ENCODE results near the gene KLHL41.
"Not testable (repeated sequence)": the region's sequence is repeated elsewhere in the genome, so short reads cannot be mapped to it uniquely, and the experiment has no call there.

DNA sequence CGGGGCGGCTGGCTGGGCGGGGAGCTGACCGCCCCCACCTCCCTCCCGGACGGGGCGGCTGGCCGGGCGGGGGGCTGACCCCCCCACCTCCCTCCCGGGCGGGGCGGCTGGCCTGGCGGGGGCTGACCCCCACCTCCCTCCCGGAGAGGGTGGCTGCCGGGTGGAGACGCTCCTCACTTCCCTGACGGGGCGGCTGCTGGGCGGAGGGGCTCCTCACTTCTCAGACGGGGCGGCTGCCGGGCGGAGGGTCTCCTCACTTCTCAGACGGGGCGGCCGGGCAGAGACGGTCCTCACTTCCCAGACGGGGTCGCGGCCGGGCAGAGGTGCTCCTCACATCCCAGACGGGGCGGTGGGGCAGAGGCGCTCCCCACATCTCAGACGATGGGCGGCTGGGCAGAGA lies 65.8 kb downstream of the KLHL41 start:
- TF ChIP-seq, protein P1, sequence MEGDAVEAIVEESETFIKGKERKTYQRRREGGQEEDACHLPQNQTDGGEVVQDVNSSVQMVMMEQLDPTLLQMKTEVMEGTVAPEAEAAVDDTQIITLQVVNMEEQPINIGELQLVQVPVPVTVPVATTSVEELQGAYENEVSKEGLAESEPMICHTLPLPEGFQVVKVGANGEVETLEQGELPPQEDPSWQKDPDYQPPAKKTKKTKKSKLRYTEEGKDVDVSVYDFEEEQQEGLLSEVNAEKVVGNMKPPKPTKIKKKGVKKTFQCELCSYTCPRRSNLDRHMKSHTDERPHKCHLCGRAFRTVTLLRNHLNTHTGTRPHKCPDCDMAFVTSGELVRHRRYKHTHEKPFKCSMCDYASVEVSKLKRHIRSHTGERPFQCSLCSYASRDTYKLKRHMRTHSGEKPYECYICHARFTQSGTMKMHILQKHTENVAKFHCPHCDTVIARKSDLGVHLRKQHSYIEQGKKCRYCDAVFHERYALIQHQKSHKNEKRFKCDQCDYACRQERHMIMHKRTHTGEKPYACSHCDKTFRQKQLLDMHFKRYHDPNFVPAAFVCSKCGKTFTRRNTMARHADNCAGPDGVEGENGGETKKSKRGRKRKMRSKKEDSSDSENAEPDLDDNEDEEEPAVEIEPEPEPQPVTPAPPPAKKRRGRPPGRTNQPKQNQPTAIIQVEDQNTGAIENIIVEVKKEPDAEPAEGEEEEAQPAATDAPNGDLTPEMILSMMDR (IDR thresholded peaks at IDR 0.05): not testable (repeated sequence)
- not testable (repeated sequence) for TF ChIP-seq EP300, POLR2AphosphoS5 (IDR thresholded peaks at IDR 0.05)

All from stomach (tissue), 4 donors.